Endothelial cell of umbilical vein (primary cell): ENCODE measurements around the gene ASB2. TPM values are rescaled to one million over a fixed set of nuclear protein-coding genes. Genes with fewer than 3 reads are reported as not detected.

Experiments used
- BruUV-seq: library from RNA; stranded (reverse); fragments of 400-500 nt; replicated peaks from 2 replicates; lab custom pipeline; 2021; lab: Mats Ljungman, UMichigan
- CTCF ChIA-PET: fragments of 300-600, 350-600 bp; sonication (Branson Sonifier 250); formaldehyde crosslinking; loops from one replicate; lab custom pipeline; 2021; ENCODE audit warnings: antibody characterized with exemption, inconsistent platforms; lab: Charles Lee
- POLR2A ChIA-PET: fragments of 300-600, 350-600 bp; sonication (Branson Sonifier 250); formaldehyde crosslinking; loops from one replicate; lab custom pipeline; 2021; ENCODE audit warnings: antibody characterized with exemption, inconsistent platforms; lab: Charles Lee
- DNase-seq: peaks from one replicate; pipeline ENCODE4 v3.0.0-alpha.2; 2011; ENCODE audit warnings: low read depth, low spot score
- FAIRE-seq: peaks from 2 replicates; lab custom pipeline; 2011; peaks lifted over from hg19 to GRCh38; lab: Jason Lieb, UNC
- H2AFZ ChIP-seq: 2 replicates; pipeline ENCODE4 v1.6.0; 2012; ENCODE audit warnings: low read depth, low read length, control low read depth, inconsistent platforms
- H3K27ac ChIP-seq: 2 replicates; pipeline ENCODE4 v1.5.1; 2011; ENCODE audit warnings: low read depth, mild to moderate bottlenecking, control low read depth, low read length, moderate library complexity; ENCODE audit not compliant: insufficient read depth
- H3K27me3 ChIP-seq, 2 experiments: 2 replicates each; pipeline versions ENCODE4 v1.6.0 to v1.6.1; 2011; ENCODE audit warnings: low read length in 2 of 2, mixed read lengths in 1 of 2; ENCODE audit not compliant: control insufficient read depth in 2 of 2, insufficient read depth in 2 of 2
- H3K36me3 ChIP-seq, 2 experiments: 2 replicates in 1 of 2; 3 replicates in 1 of 2; pipeline ENCODE4 v1.5.1; 2011; ENCODE audit warnings: low read length in 2 of 2, mild to moderate bottlenecking in 1 of 2, moderate library complexity in 1 of 2; ENCODE audit not compliant: control insufficient read depth in 2 of 2, insufficient read depth in 2 of 2; ENCODE audit errors: extremely low read depth in 1 of 2
- H3K4me1 ChIP-seq: 3 replicates; pipeline ENCODE4 v1.5.1; 2011; ENCODE audit warnings: mild to moderate bottlenecking, low read length; ENCODE audit not compliant: control insufficient read depth, insufficient read depth; ENCODE audit errors: extremely low read depth
- H3K4me2 ChIP-seq: 2 replicates; pipeline ENCODE4 v1.6.1; 2011; ENCODE audit warnings: low read length, control low read depth, mixed read lengths; ENCODE audit not compliant: insufficient read depth
- H3K4me3 ChIP-seq, 3 experiments: fragments of 200-600 bp in 1 of 3; sonication (generic), shearing (Covaris generic) in 1 of 3; replicated peaks in 1 of 3; 2 replicates each; pipeline ENCODE4 v1.5.1; 2011 to 2016; ENCODE audit warnings: control low read depth in 3 of 3, low read length in 3 of 3, mild to moderate bottlenecking in 2 of 3, inconsistent platforms in 1 of 3, low read depth in 1 of 3, moderate library complexity in 1 of 3; ENCODE audit not compliant: insufficient read depth in 1 of 3
- H3K79me2 ChIP-seq: 2 replicates; pipeline ENCODE4 v1.6.0; 2012; ENCODE audit warnings: low read length, inconsistent platforms; ENCODE audit not compliant: control insufficient read depth, insufficient read depth
- H3K9ac ChIP-seq: replicated peaks from 2 replicates; pipeline ENCODE3; 2011; ENCODE audit warnings: low read length, control low read depth; ENCODE audit not compliant: insufficient read depth; ENCODE audit errors: extremely low read depth
- H3K9me1 ChIP-seq: replicated peaks from 3 replicates; pipeline ENCODE4 v1.6.0; 2011; ENCODE audit warnings: mild to moderate bottlenecking, low read length; ENCODE audit not compliant: control insufficient read depth, insufficient read depth; ENCODE audit errors: extremely low read depth
- H3K9me3 ChIP-seq: replicated peaks from 2 replicates; pipeline ENCODE4 v1.5.1; 2012; ENCODE audit warnings: low read length, inconsistent platforms; ENCODE audit not compliant: control insufficient read depth, insufficient read depth
- H4K20me1 ChIP-seq: replicated peaks from 2 replicates; pipeline ENCODE3; 2011; ENCODE audit warnings: mild to moderate bottlenecking, low read length; ENCODE audit not compliant: control insufficient read depth, insufficient read depth; ENCODE audit errors: extremely low read depth
- EZH2 ChIP-seq: IDR thresholded peaks from 2 replicates; pipeline ENCODE4 v1.6.1; 2012; ENCODE audit warnings: borderline replicate concordance, low read depth, mild to moderate bottlenecking, moderate library complexity, low read length, inconsistent platforms; ENCODE audit not compliant: severe bottlenecking
- FOS ChIP-seq: IDR thresholded peaks from 2 replicates; pipeline ENCODE4 v1.6.1; 2011; ENCODE audit warnings: mild to moderate bottlenecking, low read length, moderate library complexity, borderline replicate concordance; ENCODE audit not compliant: insufficient read depth
- GATA2 ChIP-seq: IDR thresholded peaks from 2 replicates; pipeline ENCODE4 v1.7.0; 2011; ENCODE audit warnings: low read depth, mild to moderate bottlenecking, moderate library complexity, mixed read lengths, low read length; ENCODE audit not compliant: insufficient read length, insufficient read depth
- JUN ChIP-seq: IDR thresholded peaks from 2 replicates; pipeline ENCODE4 v1.6.1; 2011; ENCODE audit warnings: borderline replicate concordance, low read depth; ENCODE audit not compliant: insufficient read length, insufficient read depth
- MYC ChIP-seq: IDR thresholded peaks from one replicate; pipeline ENCODE4 v1.6.1; 2011; ENCODE audit warnings: mild to moderate bottlenecking, low read depth, low read length
- POLR2A ChIP-seq: IDR thresholded peaks from 2 replicates; pipeline ENCODE4 v1.6.1; 2012; ENCODE audit warnings: low read depth, mild to moderate bottlenecking, control low read depth, low read length
- POLR2AphosphoS5 ChIP-seq: IDR thresholded peaks from 2 replicates; pipeline ENCODE4 v1.6.1; 2012; ENCODE audit warnings: low read depth, mild to moderate bottlenecking, control low read depth, low read length, moderate library complexity; ENCODE audit not compliant: insufficient read depth
- dilution Hi-C: fragments of 300-500 bp; cut with MboI; formaldehyde crosslinking; loops from one replicate; pipeline ENCODE4 v1.15.0; 2019; ENCODE audit warnings: low sequenced_read_pairs; ENCODE audit not compliant: extremely low pct_ligation_motif_present
- intact Hi-C: fragments of 100-400 bp; cut with micrococcal nuclease; formaldehyde crosslinking; loops from one replicate; pipeline ENCODE4 v1.10.0; 2022
- polyA plus RNA-seq, 4 experiments: library from polyadenylated mRNA; depleted of rRNA in 3 of 4; stranded (reverse) in 3 of 4; unstranded in 1 of 4; fragments of >200 nt; gene quantifications; 2 replicates each; pipeline versions ENCODE4 v1.2.1 to v1.2.3, GENCODE V29; 2011 to 2012; ENCODE audit warnings: missing spikeins in 1 of 4
- total RNA-seq: library from RNA; stranded (reverse); gene quantifications from 2 replicates; pipeline ENCODE4 v1.2.3, GENCODE V29; 2021
- TF ChIP-seq, protein P1 (sequence below), 2 donors: IDR thresholded peaks; 1 replicate in 1 of 2; 2 replicates in 1 of 2; pipeline ENCODE4 v1.5.1; 2011; ENCODE audit warnings: low read length in 2 of 2, mild to moderate bottlenecking in 2 of 2, moderate library complexity in 2 of 2, control low read depth in 1 of 2, inconsistent platforms in 1 of 2, low read depth in 1 of 2; ENCODE audit not compliant: insufficient read depth in 1 of 2; ENCODE audit errors: extremely low read depth in 1 of 2
- TF ChIP-seq, protein P2 (sequence below): IDR thresholded peaks from 2 replicates; pipeline ENCODE4 v1.6.1; 2011; ENCODE audit not compliant: insufficient read depth, insufficient read length

Gene ASB2
- total and polyA plus RNA-seq, 2 donors (not counting 3 experiments of a cell fraction or from before 2014, with no cell fraction given): not detected

DNA sequence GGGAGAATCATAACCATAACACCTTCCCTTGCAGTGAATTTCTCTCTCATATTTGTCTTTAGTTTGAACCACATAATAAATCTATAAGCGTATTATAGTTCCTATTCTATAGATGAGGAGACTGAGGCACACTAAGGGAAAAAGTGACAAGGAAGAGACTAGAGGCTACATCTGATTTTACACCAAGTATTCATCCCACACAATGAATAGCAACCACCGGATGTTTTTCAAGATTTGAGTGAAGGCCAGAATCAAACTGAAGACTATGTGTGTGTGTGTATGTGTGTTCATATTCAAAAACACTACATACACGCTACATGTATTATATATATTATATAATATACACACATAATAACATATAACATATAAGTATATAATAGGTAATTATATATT, 4.7 kb downstream of the ASB2 start:
- no peaks in the 10 kb centered on the region for H3K9me1 ChIP-seq
- FAIRE-seq (no peak), DNase-seq (no peak)
- intact Hi-C loops: no loop called here
- H3K4me2 ChIP-seq: no peak overlapping the region
- H3K9ac ChIP-seq: no peak overlapping the region
- H3K36me3 ChIP-seq: no peaks in the 10 kb centered on the region
- H2AFZ ChIP-seq: no peak overlapping the region
- no peak overlapping the region for H3K4me3 ChIP-seq
- H3K79me2 ChIP-seq: no peaks in the 10 kb centered on the region
- no peak overlapping the region for H3K27ac ChIP-seq
- dilution Hi-C loops: no loop called here
- ChIA-PET POLR2A (no interaction called here), CTCF (interaction anchor here (1.1 to 8.6 kb wide), 2 partner anchors 28 to 31 kb away, joined by 4 to 116 read pairs; no protein-coding TSS in a partner anchor)
- H4K20me1 ChIP-seq: no peaks in the 10 kb centered on the region
- no peaks in the 10 kb centered on the region for H3K27me3 ChIP-seq
- TF ChIP-seq, protein P1, sequence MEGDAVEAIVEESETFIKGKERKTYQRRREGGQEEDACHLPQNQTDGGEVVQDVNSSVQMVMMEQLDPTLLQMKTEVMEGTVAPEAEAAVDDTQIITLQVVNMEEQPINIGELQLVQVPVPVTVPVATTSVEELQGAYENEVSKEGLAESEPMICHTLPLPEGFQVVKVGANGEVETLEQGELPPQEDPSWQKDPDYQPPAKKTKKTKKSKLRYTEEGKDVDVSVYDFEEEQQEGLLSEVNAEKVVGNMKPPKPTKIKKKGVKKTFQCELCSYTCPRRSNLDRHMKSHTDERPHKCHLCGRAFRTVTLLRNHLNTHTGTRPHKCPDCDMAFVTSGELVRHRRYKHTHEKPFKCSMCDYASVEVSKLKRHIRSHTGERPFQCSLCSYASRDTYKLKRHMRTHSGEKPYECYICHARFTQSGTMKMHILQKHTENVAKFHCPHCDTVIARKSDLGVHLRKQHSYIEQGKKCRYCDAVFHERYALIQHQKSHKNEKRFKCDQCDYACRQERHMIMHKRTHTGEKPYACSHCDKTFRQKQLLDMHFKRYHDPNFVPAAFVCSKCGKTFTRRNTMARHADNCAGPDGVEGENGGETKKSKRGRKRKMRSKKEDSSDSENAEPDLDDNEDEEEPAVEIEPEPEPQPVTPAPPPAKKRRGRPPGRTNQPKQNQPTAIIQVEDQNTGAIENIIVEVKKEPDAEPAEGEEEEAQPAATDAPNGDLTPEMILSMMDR (IDR thresholded peaks at IDR 0.05; ENCODE audit: extremely low read depth in 1 of 2, insufficient read depth in 1 of 2, low read depth in 1 of 2, low read length in 2 of 2): no peak
- TF ChIP-seq, protein P2, sequence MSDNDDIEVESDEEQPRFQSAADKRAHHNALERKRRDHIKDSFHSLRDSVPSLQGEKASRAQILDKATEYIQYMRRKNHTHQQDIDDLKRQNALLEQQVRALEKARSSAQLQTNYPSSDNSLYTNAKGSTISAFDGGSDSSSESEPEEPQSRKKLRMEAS: no peak
- no TSS peak for BruUV-seq
- H3K4me1 ChIP-seq: no peaks in the 10 kb centered on the region
- H3K9me3 ChIP-seq: no peaks in the 10 kb centered on the region

DNA sequence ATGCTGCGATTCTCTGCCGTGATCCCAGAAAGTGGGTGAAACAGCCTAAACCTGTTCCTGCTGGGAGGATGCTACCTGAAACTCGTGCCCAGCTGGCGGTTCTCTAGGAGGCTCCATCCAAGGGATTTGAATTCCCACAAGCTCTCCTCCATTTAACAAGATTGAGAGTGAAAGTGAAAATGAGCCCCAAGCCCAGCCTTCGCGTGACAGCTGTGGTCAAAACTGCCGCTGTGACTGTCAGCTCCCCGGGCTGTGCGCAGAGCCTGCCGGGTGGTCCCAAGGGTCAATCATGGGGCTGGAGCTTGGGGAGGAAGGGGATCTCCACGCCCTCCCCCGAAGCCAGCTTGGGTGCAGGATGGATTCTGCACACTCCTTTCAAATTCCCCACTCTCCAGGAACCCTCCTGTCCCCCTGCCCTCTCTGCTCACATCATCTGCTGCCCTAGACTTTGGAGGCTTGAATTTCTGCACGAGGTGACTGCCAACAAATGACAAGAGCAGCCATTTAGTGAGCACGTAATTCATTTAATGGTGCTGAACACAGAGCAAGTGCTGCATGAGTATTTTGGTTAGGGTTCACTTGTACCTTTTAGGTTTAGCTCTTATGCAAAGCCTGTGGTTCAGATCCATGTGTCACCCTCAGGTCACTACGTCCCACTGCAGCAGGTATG, 5.3 kb downstream of the ASB2 start:
- POLR2A ChIA-PET: no interaction called here
- Histone ChIP-seq H3K4me3 (no peak overlapping the region), H2AFZ (no peak overlapping the region), H3K9me1 (no peaks in the 10 kb centered on the region), H3K36me3 (no peaks in the 10 kb centered on the region), H3K9ac (no peak overlapping the region), H3K27me3 (no peaks in the 10 kb centered on the region), H3K27ac (no peak overlapping the region), H4K20me1 (no peaks in the 10 kb centered on the region), H3K9me3 (no peaks in the 10 kb centered on the region), H3K79me2 (no peaks in the 10 kb centered on the region), H3K4me1 (no peaks in the 10 kb centered on the region), H3K4me2 (no peak overlapping the region)
- intact Hi-C loops: no loop called here
- CTCF ChIA-PET: interaction anchor here (1.0 to 8.6 kb wide), 5 partner anchors 22 to 40 kb away, joined by 3 to 116 read pairs (median 4); no protein-coding TSS in a partner anchor
- no peak for TF ChIP-seq EZH2
- TF ChIP-seq GATA2: no peak
- no peak for TF ChIP-seq MYC
- no peak for TF ChIP-seq POLR2A
- no peak for TF ChIP-seq JUN
- TF ChIP-seq POLR2AphosphoS5: no peak
- no peak for TF ChIP-seq FOS
- TF ChIP-seq, protein P1 (IDR thresholded peaks at IDR 0.05; ENCODE audit: extremely low read depth in 1 of 2, insufficient read depth in 1 of 2, low read depth in 1 of 2, low read length in 2 of 2): no peak
- TF ChIP-seq, protein P2: no peak
- DNase-seq (no peak), FAIRE-seq (no peak)
- dilution Hi-C loops: no loop called here
- no TSS peak for BruUV-seq
